Stimulated activated naive B cell treated with anti-CD40 and anti-IgM and Interleukin-4, amounts not matched to agents 10 μg/mL and 1 μg/mL and 100 μg/mL, for 72 hours (primary cell): Measurements from ENCODE around the gene CERS5.
A peak's percentile ranks its signal among the peaks of the same experiment; 100 is the strongest.
"Not testable (repeated sequence)": the region's sequence is repeated elsewhere in the genome, so short reads cannot be mapped to it uniquely, and the experiment has no call there.

ENCODE experiments used
- ATAC-seq, 2 donors: fragments of 150-1000 bp; cut with Tn5 transposase; replicated peaks; 2 replicates each; pipeline ENCODE4 v1.10.0; 2021; ENCODE audit warnings: moderate library complexity in 1 of 2
- DNase-seq: peaks from one replicate; pipeline ENCODE4 v3.0.0; 2021
- H3K27ac Mint-ChIP-seq: one replicate; pipeline ENCODE4 v1.8.0; 2022; ENCODE audit warnings: mild to moderate bottlenecking, mixed read lengths
- H3K27me3 Mint-ChIP-seq, 2 donors: one replicate each; pipeline ENCODE4 v1.8.0; 2022; ENCODE audit warnings: mixed read lengths in 2 of 2
- H3K36me3 Mint-ChIP-seq, 2 donors: one replicate each; pipeline ENCODE4 v1.8.0; 2022; ENCODE audit warnings: mixed read lengths in 2 of 2, mild to moderate bottlenecking in 1 of 2
- H3K4me1 Mint-ChIP-seq, 2 donors: one replicate each; pipeline ENCODE4 v1.8.0; 2022; ENCODE audit warnings: mixed read lengths in 2 of 2, mild to moderate bottlenecking in 1 of 2
- H3K4me3 Mint-ChIP-seq, 2 donors: one replicate each; pipeline ENCODE4 v1.8.0; 2022; ENCODE audit warnings: mild to moderate bottlenecking in 2 of 2, mixed read lengths in 2 of 2, moderate library complexity in 1 of 2
- H3K9me3 Mint-ChIP-seq, 2 donors: one replicate each; pipeline ENCODE4 v1.8.0; 2022; ENCODE audit warnings: mixed read lengths in 2 of 2, mild to moderate bottlenecking in 1 of 2

CERS5 gene

DNA sequence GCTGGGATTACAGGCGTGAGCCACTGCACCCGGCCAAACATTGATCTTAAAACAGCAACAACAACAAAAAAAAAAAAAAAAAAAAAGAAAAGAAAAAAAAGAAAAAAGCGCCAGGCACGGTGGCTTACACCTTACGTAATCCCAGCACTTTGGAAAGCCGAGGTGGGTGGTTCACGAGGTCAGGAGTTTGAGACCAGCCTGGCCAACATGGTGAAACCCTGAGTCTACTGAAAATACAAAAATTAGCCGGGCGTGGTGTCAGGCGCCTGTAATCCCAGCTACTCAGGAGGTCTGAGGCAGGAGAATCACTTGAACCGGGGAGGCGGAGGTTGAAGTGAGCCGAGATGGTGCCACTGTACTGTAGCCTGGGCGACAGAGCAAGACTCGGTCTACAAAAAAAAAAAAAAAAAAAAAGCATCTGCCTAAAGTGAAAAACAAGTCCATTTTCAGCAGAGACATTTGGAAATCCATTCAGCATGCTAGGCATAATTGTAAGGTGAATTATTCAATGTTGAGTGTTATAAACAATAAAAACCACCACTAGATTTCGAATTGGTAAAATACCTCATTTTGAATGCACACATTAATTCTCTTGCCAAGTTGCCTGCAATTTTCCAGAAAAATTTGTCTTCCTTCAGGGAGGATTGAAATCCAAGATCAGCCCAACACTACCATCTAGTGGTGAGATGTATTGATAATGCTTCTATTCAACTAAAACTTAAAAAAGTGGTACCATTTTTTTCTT, 8.0 kb upstream of the CERS5 start:
- DNase-seq (no peak), ATAC-seq (no peak)
- H3K4me3 Mint-ChIP-seq, result no peak overlapping the region
- H3K27ac Mint-ChIP-seq, result no peak overlapping the region
- H3K36me3 Mint-ChIP-seq, result peaks cover 6 to 9% of the 10 kb centered on the region in 2 donors
- no peaks in the 10 kb centered on the region for H3K4me1 Mint-ChIP-seq
- H3K27me3 Mint-ChIP-seq, result no peaks in the 10 kb centered on the region
- no peaks in the 10 kb centered on the region for H3K9me3 Mint-ChIP-seq

DNA sequence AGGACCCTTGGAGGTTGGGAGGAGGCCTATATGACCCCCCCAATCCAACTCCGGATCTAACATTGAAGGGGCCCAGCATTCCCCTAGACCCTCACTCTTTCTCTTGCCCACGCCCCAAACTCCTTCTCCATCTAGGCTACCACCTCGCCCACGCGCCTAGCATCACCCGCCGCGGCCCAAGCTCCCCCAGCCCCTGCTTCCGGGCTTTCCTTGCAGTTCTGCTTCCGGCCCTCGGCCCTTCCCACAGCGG, 445 bp downstream of the CERS5 start:
- peak; percentile 58 for DNase-seq
- no peaks in the 10 kb centered on the region for H3K27me3 Mint-ChIP-seq
- no peaks in the 10 kb centered on the region for H3K9me3 Mint-ChIP-seq
- peak; percentile 46 to 52 for ATAC-seq
- H3K36me3 Mint-ChIP-seq, result peaks cover 3 to 11% of the 10 kb centered on the region in 2 donors
- peak overlapping the region; percentile 93 for H3K27ac Mint-ChIP-seq
- peak overlapping the region; percentile 92 to 95 for H3K4me3 Mint-ChIP-seq
- H3K4me1 Mint-ChIP-seq, result peaks cover 11 to 27% of the 10 kb centered on the region in 2 donors

DNA sequence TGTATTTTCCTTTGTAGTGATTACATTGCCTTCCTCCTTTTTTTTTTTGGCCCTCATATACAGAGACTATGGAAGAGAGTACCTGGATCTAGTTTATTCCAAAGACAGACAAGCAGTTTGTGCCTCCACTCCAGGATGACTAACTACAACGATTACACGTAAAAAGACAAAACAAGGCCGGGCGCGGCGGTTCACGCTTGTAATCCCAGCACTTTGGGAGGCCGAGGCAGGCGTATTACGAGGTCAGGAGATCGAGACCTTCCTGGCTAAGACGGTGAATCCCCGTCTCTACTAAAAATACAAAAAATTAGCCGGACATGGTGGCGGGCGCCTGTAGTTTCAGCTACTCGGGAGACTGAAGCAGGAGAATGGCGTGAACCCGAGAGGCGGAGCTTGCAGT, 2.2 kb downstream of the CERS5 start:
- Mint-ChIP-seq H3K27ac (peak overlapping the region; percentile 65), H3K36me3 (peaks cover 3 to 11% of the 10 kb centered on the region in 2 donors), H3K4me1 (peaks cover 14 to 39% of the 10 kb centered on the region in 2 donors), H3K9me3 (no peaks in the 10 kb centered on the region), H3K4me3 (peak overlapping the region; percentile 13 to 54), H3K27me3 (no peaks in the 10 kb centered on the region)
- DNase-seq (no peak), ATAC-seq (no peak)

GRCh38 chr12:50162230-50162629, 4.9 kb downstream of the CERS5 start:
- no peaks in the 10 kb centered on the region for H3K9me3 Mint-ChIP-seq
- peaks cover 13 to 36% of the 10 kb centered on the region in 2 donors for H3K4me1 Mint-ChIP-seq
- H3K4me3 Mint-ChIP-seq, result no peak overlapping the region

DNA sequence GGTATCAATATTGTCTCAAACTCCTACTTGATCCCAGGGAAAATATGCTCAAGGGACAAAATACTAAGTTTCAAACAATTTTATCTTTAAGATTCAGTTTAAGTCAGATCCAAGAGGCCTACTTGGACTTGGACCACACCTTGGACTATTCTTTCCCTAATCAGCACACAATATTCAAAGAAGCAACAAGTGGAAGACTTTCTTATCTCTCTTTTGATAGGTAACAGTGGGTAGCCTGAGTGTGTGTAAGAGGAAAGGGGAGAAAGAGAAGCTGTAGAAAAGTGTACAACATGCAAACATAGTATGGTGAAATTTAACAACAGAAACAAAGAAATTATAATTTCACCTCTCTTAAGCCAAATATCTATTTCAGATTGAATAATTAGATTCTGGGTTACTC, 6.5 kb downstream of the CERS5 start:
- Mint-ChIP-seq H3K27me3 (no peaks in the 10 kb centered on the region), H3K36me3 (peaks cover 8 to 20% of the 10 kb centered on the region in 2 donors), H3K4me1 (peaks cover 6 to 28% of the 10 kb centered on the region in 2 donors), H3K4me3 (no peak overlapping the region), H3K9me3 (no peaks in the 10 kb centered on the region), H3K27ac (no peak overlapping the region)
- DNase-seq (no peak), ATAC-seq (no peak)

More at GRCh38 chr12:50162230-50162629, 4.9 kb downstream of the CERS5 start:
- Mint-ChIP-seq H3K27ac (no peak overlapping the region), H3K27me3 (no peaks in the 10 kb centered on the region), H3K36me3 (peaks cover 7 to 21% of the 10 kb centered on the region in 2 donors)
- no peak for DNase-seq
- no peak for ATAC-seq

GRCh38 chr12:50157259-50157658, 9.9 kb downstream of the CERS5 start:
- DNase-seq (no peak), ATAC-seq (no peak)
- Mint-ChIP-seq H3K36me3 (peaks cover 13 to 15% of the 10 kb centered on the region in 2 donors), H3K4me1 (peaks cover 5 to 20% of the 10 kb centered on the region in 2 donors), H3K27me3 (no peaks in the 10 kb centered on the region), H3K27ac (peak overlapping the region; percentile 31), H3K4me3 (no peak overlapping the region), H3K9me3 (no peaks in the 10 kb centered on the region)

DNA sequence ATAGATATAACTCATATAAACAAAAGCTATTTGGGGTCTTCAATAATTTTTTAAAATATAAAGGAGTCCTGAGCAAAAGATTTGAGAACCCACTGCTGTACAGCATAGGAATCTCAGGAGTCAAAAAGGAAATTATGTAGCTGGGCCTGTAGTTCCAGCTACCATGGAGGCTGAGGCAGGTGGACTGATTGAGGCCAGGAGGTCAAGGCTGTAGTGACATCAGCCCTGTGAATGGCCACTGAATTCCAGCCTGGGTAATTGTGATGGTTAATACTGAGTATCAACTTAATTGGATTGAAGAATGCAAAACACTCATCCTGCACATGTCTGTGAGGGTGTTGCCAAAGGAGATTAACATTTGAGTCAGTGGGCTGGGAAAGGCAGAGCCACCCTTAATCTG, 10.5 kb downstream of the CERS5 start:
- no peaks in the 10 kb centered on the region for H3K9me3 Mint-ChIP-seq
- no peak overlapping the region for H3K4me3 Mint-ChIP-seq
- H3K4me1 Mint-ChIP-seq, result peaks cover 6 to 23% of the 10 kb centered on the region in 2 donors
- H3K27me3 Mint-ChIP-seq, result no peaks in the 10 kb centered on the region
- H3K36me3 Mint-ChIP-seq, result peaks cover 14 to 15% of the 10 kb centered on the region in 2 donors
- DNase-seq (no peak), ATAC-seq (no peak)
- H3K27ac Mint-ChIP-seq, result no peak overlapping the region

DNA sequence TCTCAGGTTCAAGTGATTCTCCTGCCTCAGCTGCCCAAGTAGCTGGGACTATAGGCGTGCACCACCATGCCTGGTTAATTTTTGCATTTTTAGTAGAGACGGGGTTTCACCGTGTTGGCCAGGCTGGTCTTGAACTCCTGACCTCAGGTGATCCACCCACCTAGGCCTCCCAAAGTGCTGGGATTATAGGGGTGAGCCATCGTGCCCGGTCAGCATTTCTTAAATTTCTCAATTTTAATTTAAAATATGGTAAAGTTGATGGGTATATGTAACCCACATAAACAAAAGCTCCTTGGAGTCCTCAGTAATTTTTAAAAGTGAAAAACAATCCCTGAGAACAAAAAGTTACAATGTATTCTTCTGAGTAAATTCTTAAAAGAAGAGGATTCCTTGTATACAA, 12.2 kb downstream of the CERS5 start:
- not testable (repeated sequence) for H3K9me3 Mint-ChIP-seq, H3K27ac Mint-ChIP-seq, H3K4me3 Mint-ChIP-seq, DNase-seq, ATAC-seq, H3K27me3 Mint-ChIP-seq
- H3K4me1 Mint-ChIP-seq, result peaks cover 9 to 28% of the 10 kb centered on the region in 2 donors
- peaks cover 14 to 15% of the 10 kb centered on the region in 2 donors for H3K36me3 Mint-ChIP-seq

DNA sequence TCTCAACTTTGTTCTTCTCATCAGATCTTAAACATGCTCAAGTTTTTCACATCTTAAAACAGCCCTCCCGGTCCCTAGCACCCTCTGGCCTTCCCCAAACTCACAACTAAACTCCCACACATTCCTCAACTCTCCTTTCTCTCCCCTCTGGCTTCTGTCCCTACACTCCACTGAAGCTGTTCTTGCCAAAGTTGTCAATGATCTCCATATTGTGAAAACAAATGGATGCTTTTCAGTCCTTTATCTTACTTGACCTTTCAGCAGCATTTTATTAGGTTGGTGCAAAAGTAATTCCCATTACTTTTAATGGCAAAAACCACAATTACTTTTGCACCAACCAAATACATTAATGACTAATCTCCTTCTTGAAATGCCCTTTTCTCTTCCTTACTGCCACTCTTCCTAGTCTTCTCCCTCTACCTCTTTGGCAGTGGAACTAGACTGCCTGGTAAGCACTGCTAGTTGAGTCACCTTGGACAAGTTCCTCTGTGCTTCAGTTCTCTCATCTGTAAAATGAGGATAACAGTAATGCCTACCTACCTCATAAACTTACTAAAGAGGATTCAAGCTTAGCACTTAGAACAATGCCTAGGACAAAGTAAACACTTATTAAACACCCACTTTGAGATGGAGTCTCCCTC, 16.0 kb downstream of the CERS5 start:
- Mint-ChIP-seq H3K4me1 (peaks cover 7 to 28% of the 10 kb centered on the region in 2 donors), H3K9me3 (no peaks in the 10 kb centered on the region), H3K4me3 (no peak overlapping the region), H3K27me3 (no peaks in the 10 kb centered on the region), H3K27ac (peak overlapping the region; percentile 0), H3K36me3 (peaks cover 0 to 6% of the 10 kb centered on the region in 2 donors)
- no peak for DNase-seq
- no peak for ATAC-seq

DNA sequence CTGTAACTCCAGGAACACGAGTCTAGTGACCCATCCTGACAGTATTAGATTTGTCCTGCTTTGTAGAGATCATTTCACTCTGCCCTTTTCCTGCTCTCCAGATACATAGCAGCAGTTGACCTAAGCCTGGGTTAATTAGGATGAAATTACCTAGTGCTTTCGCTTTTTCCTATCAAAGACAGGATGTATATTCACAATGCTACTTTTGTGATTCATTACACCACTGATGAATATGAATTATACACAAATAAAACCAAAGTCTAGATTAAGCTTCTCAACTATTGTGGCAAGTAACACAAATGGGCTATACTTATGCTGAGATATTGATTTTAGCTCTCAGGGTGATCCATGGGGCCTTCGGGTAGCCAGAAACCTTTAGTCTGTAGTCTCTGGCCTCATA, 17.9 kb downstream of the CERS5 start:
- no peak for ATAC-seq
- H3K36me3 Mint-ChIP-seq, result peaks cover 0 to 6% of the 10 kb centered on the region in 2 donors
- H3K9me3 Mint-ChIP-seq, result no peaks in the 10 kb centered on the region
- H3K4me3 Mint-ChIP-seq, result no peak overlapping the region
- no peaks in the 10 kb centered on the region for H3K27me3 Mint-ChIP-seq
- no peak overlapping the region for H3K27ac Mint-ChIP-seq
- no peak for DNase-seq
- peaks cover 9 to 28% of the 10 kb centered on the region in 2 donors for H3K4me1 Mint-ChIP-seq

DNA sequence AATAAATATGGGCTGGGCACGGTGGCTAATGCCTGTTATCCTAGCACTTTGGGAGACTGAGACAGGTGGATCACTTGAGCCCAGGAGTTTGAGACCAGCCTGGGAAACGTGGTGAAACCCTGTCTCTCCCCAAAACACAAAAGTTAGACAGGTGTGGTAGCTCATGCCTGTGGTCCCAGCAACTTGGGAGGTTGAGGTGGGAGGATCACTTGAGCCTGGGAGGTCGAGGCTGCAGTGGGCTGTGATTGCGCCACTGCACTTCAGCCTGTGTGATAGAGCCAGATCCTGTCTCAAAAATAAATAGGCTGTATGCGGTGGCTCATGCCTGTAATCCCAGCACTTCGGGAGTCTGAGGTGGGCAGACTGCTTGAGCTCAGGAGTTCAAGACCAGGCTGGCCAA, 19.2 kb downstream of the CERS5 start:
- peaks cover 9 to 28% of the 10 kb centered on the region in 2 donors for H3K4me1 Mint-ChIP-seq
- not testable (repeated sequence) for DNase-seq, H3K4me3 Mint-ChIP-seq, ATAC-seq, H3K9me3 Mint-ChIP-seq, H3K36me3 Mint-ChIP-seq, H3K27ac Mint-ChIP-seq, H3K27me3 Mint-ChIP-seq

GRCh38 chr12:50147281-50147680, 19.9 kb downstream of the CERS5 start:
- Mint-ChIP-seq H3K4me1 (peaks cover 9 to 28% of the 10 kb centered on the region in 2 donors), H3K9me3 (no peaks in the 10 kb centered on the region), H3K36me3 (peaks cover 1 to 3% of the 10 kb centered on the region in 2 donors), H3K4me3 (no peak overlapping the region), H3K27ac (no peak overlapping the region), H3K27me3 (no peaks in the 10 kb centered on the region)
- DNase-seq, result no peak
- ATAC-seq, result no peak

DNA sequence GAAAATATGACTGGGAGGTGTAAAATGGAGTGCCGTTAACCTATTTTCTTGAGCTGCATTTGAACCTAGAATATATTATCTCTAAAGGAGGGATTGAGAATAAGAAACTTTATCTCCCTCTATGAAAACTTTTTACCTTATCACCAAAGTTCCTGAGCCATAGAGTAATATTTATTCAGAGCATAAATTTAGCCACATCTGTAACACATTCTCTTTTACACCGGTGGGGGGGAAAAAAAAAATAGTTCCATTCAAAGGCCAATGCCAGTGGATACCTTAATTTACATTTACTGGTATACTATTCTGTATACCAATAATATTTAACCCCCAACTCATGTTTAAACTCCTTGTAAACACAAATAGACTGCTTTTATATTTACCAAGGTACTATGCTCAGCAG, 21.7 kb downstream of the CERS5 start:
- Mint-ChIP-seq H3K9me3 (no peaks in the 10 kb centered on the region), H3K36me3 (peaks cover 8 to 12% of the 10 kb centered on the region in 2 donors), H3K4me3 (no peak overlapping the region), H3K27ac (no peak overlapping the region), H3K4me1 (peaks cover 2 to 13% of the 10 kb centered on the region in 2 donors), H3K27me3 (no peaks in the 10 kb centered on the region)
- DNase-seq (no peak), ATAC-seq (no peak)

- peaks cover 0 to 2% of the 10 kb centered on the region in 2 donors for H3K4me1 Mint-ChIP-seq
- H3K27ac Mint-ChIP-seq, result no peak overlapping the region
- no peaks in the 10 kb centered on the region for H3K27me3 Mint-ChIP-seq
- H3K36me3 Mint-ChIP-seq, result peaks cover 8 to 18% of the 10 kb centered on the region in 2 donors
- ATAC-seq (no peak), DNase-seq (no peak)
- no peaks in the 10 kb centered on the region for H3K9me3 Mint-ChIP-seq
- H3K4me3 Mint-ChIP-seq, result no peak overlapping the region
Observed at GRCh38 chr12:50142993-50143392, 24.2 kb downstream of the CERS5 start.

- H3K4me1 Mint-ChIP-seq, result peaks cover 10 to 31% of the 10 kb centered on the region in 2 donors
- peak overlapping the region; percentile 33 for H3K27ac Mint-ChIP-seq
- H3K36me3 Mint-ChIP-seq, result peaks cover 58 to 70% of the 10 kb centered on the region in 2 donors
- DNase-seq (no peak), ATAC-seq (no peak)
- no peak overlapping the region for H3K4me3 Mint-ChIP-seq
- H3K27me3 Mint-ChIP-seq, result no peaks in the 10 kb centered on the region
- no peaks in the 10 kb centered on the region for H3K9me3 Mint-ChIP-seq
Observed at GRCh38 chr12:50132505-50133135, 34.5 kb downstream of the CERS5 start.
